Measurements from ENCODE around the gene NT5C1A.

Gene NT5C1A

DNA sequence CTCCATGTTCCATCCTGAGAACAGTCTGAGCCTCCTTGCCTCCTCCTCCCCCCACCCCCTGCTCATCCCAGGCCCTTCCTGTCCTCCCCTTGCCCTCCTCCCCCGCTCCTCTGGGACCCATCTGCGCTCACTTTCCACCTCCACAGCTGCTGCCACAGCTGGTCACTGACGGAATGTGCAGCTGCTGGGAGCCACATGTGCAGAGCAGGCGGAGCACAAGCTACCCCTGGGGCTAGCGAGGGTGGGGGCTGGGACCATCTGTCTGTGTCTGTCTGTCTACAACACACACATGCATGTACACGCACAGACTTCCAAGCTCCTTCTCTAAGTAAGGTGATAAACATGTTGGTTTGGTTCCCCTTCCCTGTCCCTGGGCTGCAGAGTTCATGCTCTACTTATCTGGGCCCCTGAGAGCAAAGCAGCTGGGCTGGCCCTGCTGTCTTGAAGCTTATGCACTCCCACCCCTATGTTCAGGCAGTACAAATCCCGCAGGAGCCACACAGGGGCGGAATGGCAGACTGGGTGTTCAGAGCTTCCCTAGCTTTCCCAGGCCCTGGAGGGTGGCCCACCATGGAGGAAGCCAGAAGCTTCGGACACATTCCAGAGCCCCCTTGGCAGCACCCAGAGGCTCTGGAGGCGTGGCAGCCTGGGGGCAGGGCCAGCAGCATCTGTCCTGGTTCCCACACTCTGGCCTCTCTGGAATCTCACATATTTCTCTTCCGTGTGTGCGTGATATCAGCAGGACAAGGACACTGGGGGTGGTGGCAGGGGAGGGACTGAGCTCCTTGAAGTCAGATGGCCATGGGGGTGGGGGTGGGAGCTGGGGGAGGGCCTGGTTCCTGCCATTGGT is 25.4 kb downstream of the NT5C1A start:
- H3K36me3 ChIP-seq, result no peaks in the 10 kb centered on the region
- H3K27ac ChIP-seq, result no peak overlapping the region
- H3K4me1 ChIP-seq (ENCODE audit: control insufficient read depth in 1 of 2, insufficient read depth in 1 of 2, low read depth in 1 of 2, low read length in 1 of 2), result no peaks in the 10 kb centered on the region
- TF ChIP-seq CTCF (IDR thresholded peaks at IDR 0.05), result no peak
- no peak overlapping the region for H3K4me3 ChIP-seq (ENCODE audit: low read depth in 1 of 2, low read length in 1 of 2)
- H3K9me3 ChIP-seq, result no peaks in the 10 kb centered on the region
- peaks cover 5% of the 10 kb centered on the region for H3K27me3 ChIP-seq

- TF ChIP-seq CTCF (IDR thresholded peaks at IDR 0.05), result no peak
- Histone ChIP-seq H3K4me3 (ENCODE audit: low read depth in 1 of 2, low read length in 1 of 2) (no peak overlapping the region), H3K9me3 (no peaks in the 10 kb centered on the region), H3K4me1 (ENCODE audit: control insufficient read depth in 1 of 2, insufficient read depth in 1 of 2, low read depth in 1 of 2, low read length in 1 of 2) (no peaks in the 10 kb centered on the region), H3K27ac (no peak overlapping the region), H3K27me3 (peaks cover 12% of the 10 kb centered on the region), H3K36me3 (no peaks in the 10 kb centered on the region)
These were observed 26.4 kb downstream of the NT5C1A start for GRCh38 chr1:39645411-39646043.

- no peak for TF ChIP-seq CTCF (IDR thresholded peaks at IDR 0.05)
- Histone ChIP-seq H3K4me3 (ENCODE audit: low read depth in 1 of 2, low read length in 1 of 2) (no peak overlapping the region), H3K36me3 (no peaks in the 10 kb centered on the region), H3K27me3 (peaks cover 30% of the 10 kb centered on the region), H3K27ac (no peak overlapping the region), H3K4me1 (ENCODE audit: control insufficient read depth in 1 of 2, insufficient read depth in 1 of 2, low read depth in 1 of 2, low read length in 1 of 2) (peaks cover 2 to 11% of the 10 kb centered on the region in 2 experiments), H3K9me3 (no peaks in the 10 kb centered on the region)
These were observed 28.2 kb downstream of the NT5C1A start for GRCh38 chr1:39643705-39644104.

DNA sequence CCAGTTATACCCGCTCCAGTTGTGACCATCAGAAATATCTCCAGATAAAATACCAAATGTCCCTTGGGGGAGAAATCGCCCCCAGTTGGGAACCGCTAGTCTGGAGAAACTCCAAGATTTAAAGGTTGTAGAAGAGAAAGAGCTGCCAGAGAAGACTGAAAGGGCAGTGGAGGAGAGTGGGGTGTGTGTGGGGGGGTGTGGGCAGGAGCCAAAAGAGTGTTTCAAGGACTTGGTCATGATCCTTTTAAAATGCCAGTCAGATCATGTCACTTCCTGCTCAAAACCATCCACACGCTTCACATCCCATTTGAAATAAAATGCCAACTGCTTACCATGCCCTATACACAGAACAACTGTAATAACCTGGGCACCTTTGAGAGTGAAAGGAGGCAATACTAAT is 29.1 kb downstream of the NT5C1A start:
- no peak overlapping the region for H3K27ac ChIP-seq
- peaks cover 2 to 11% of the 10 kb centered on the region in 2 experiments for H3K4me1 ChIP-seq (ENCODE audit: control insufficient read depth in 1 of 2, insufficient read depth in 1 of 2, low read depth in 1 of 2, low read length in 1 of 2)
- no peak for TF ChIP-seq CTCF (IDR thresholded peaks at IDR 0.05)
- no peaks in the 10 kb centered on the region for H3K9me3 ChIP-seq
- no peak overlapping the region for H3K4me3 ChIP-seq (ENCODE audit: low read depth in 1 of 2, low read length in 1 of 2)
- no peaks in the 10 kb centered on the region for H3K36me3 ChIP-seq
- peaks cover 39% of the 10 kb centered on the region for H3K27me3 ChIP-seq

- no peak overlapping the region for H3K4me3 ChIP-seq (ENCODE audit: low read depth in 1 of 2, low read length in 1 of 2)
- TF ChIP-seq CTCF (IDR thresholded peaks at IDR 0.05), result no peak
- no peaks in the 10 kb centered on the region for H3K36me3 ChIP-seq
- peaks cover 2 to 11% of the 10 kb centered on the region in 2 experiments for H3K4me1 ChIP-seq (ENCODE audit: control insufficient read depth in 1 of 2, insufficient read depth in 1 of 2, low read depth in 1 of 2, low read length in 1 of 2)
- no peak overlapping the region for H3K27ac ChIP-seq
- no peaks in the 10 kb centered on the region for H3K9me3 ChIP-seq
- peaks cover 55% of the 10 kb centered on the region for H3K27me3 ChIP-seq
These were observed 31.0 kb downstream of the NT5C1A start for GRCh38 chr1:39640861-39641260.
